Measurements from ENCODE around the gene TCEA3. TPM values are rescaled to one million over a fixed set of nuclear protein-coding genes. Genes with fewer than 3 reads are reported as not detected.

Gene TCEA3
- total and polyA plus RNA-seq, 10 of the 15 experiments (the other 5 are each of a cell fraction or from before 2014, with no cell fraction given), result 0.06 to 0.23 (median 0.08) TPM; not detected in 7

GRCh38 chr1:23452011-23452411 is 27.5 kb upstream of the TCEA3 start:
- no peak for DNase-seq (ENCODE audit: low read depth, low spot score)
- Histone ChIP-seq H2AFZ (ENCODE audit: control insufficient read depth, low read depth, low read length) (no peak overlapping the region), H3K9me3 (replicated peaks; ENCODE audit: control insufficient read depth, insufficient read depth, low read length) (no peaks in the 10 kb centered on the region), H3K4me1 (ENCODE audit: control insufficient read depth, insufficient read depth, low read length) (no peaks in the 10 kb centered on the region), H3K4me2 (ENCODE audit: control insufficient read depth, insufficient read depth) (no peak overlapping the region), H3K27me3 (replicated peaks in 1 of 2; ENCODE audit: control insufficient read depth in 2 of 2, insufficient read depth in 2 of 2, low read length in 1 of 2) (peaks cover 2 to 3% of the 10 kb centered on the region in 2 experiments; a peak in 3 of 4 replicates), H3K9ac (ENCODE audit: control insufficient read depth, insufficient read depth, low read length) (no peak overlapping the region), H3K4me3 (no peak overlapping the region), H3K79me2 (ENCODE audit: control insufficient read depth, insufficient read depth, low read length) (no peaks in the 10 kb centered on the region), H3K36me3 (ENCODE audit: control insufficient read depth in 2 of 2, insufficient read depth in 2 of 2, low read length in 1 of 2) (no peaks in the 10 kb centered on the region), H4K20me1 (ENCODE audit: control insufficient read depth, insufficient read depth) (no peaks in the 10 kb centered on the region), H3K27ac (ENCODE audit: control insufficient read depth, insufficient read depth) (no peak overlapping the region)
- WGBS (ENCODE audit: insufficient coverage, insufficient replicate concordance, low lambda C conversion rate, missing lambda C conversion rate), result 0% methylated on average over 5 of the region's 5 CpGs
- SMC1A ChIA-PET (ENCODE audit: uncharacterized antibody, unreplicated experiment), result no interaction called here
- peak; percentile 29 for ATAC-seq
- no TSS peak for BruUV-seq (replicated peaks)
- in situ Hi-C loops (cut with MboI) (no loop called here), intact Hi-C loops (cut with micrococcal nuclease; ENCODE audit: unreplicated experiment) (no loop called here)
- TF ChIP-seq BCL11A (IDR thresholded peaks at IDR 0.05; ENCODE audit: low read depth, low read length), result no peak
- no peak for TF ChIP-seq BACH1 (IDR thresholded peaks at IDR 0.05; ENCODE audit: borderline replicate concordance)
- no peak for TF ChIP-seq ZNF622 (IDR thresholded peaks at IDR 0.05)
- TF ChIP-seq MTA3 (IDR thresholded peaks at IDR 0.05; ENCODE audit: borderline replicate concordance, low read length), result no peak
- TF ChIP-seq, protein P1, sequence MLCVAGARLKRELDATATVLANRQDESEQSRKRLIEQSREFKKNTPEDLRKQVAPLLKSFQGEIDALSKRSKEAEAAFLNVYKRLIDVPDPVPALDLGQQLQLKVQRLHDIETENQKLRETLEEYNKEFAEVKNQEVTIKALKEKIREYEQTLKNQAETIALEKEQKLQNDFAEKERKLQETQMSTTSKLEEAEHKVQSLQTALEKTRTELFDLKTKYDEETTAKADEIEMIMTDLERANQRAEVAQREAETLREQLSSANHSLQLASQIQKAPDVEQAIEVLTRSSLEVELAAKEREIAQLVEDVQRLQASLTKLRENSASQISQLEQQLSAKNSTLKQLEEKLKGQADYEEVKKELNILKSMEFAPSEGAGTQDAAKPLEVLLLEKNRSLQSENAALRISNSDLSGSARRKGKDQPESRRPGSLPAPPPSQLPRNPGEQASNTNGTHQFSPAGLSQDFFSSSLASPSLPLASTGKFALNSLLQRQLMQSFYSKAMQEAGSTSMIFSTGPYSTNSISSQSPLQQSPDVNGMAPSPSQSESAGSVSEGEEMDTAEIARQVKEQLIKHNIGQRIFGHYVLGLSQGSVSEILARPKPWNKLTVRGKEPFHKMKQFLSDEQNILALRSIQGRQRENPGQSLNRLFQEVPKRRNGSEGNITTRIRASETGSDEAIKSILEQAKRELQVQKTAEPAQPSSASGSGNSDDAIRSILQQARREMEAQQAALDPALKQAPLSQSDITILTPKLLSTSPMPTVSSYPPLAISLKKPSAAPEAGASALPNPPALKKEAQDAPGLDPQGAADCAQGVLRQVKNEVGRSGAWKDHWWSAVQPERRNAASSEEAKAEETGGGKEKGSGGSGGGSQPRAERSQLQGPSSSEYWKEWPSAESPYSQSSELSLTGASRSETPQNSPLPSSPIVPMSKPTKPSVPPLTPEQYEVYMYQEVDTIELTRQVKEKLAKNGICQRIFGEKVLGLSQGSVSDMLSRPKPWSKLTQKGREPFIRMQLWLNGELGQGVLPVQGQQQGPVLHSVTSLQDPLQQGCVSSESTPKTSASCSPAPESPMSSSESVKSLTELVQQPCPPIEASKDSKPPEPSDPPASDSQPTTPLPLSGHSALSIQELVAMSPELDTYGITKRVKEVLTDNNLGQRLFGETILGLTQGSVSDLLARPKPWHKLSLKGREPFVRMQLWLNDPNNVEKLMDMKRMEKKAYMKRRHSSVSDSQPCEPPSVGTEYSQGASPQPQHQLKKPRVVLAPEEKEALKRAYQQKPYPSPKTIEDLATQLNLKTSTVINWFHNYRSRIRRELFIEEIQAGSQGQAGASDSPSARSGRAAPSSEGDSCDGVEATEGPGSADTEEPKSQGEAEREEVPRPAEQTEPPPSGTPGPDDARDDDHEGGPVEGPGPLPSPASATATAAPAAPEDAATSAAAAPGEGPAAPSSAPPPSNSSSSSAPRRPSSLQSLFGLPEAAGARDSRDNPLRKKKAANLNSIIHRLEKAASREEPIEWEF (IDR thresholded peaks at IDR 0.05; ENCODE audit: insufficient replicate concordance, low read depth, low read length), result no peak
- no peak for TF ChIP-seq MXI1 (IDR thresholded peaks at IDR 0.05; ENCODE audit: low read depth, low read length)
- no peak for TF ChIP-seq PML (IDR thresholded peaks at IDR 0.05; ENCODE audit: low read length)
- TF ChIP-seq, protein P2, sequence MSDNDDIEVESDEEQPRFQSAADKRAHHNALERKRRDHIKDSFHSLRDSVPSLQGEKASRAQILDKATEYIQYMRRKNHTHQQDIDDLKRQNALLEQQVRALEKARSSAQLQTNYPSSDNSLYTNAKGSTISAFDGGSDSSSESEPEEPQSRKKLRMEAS (IDR thresholded peaks at IDR 0.05; ENCODE audit: low read depth, low read length), result no peak
- TF ChIP-seq KLF5 (IDR thresholded peaks at IDR 0.05; ENCODE audit: partially characterized antibody), result no peak
- no peak for TF ChIP-seq TARDBP (IDR thresholded peaks at IDR 0.05; ENCODE audit: borderline replicate concordance)
- no peak for TF ChIP-seq PAX5 (IDR thresholded peaks at IDR 0.05; ENCODE audit: borderline replicate concordance, low read depth, low read length)
- TF ChIP-seq, protein P3, sequence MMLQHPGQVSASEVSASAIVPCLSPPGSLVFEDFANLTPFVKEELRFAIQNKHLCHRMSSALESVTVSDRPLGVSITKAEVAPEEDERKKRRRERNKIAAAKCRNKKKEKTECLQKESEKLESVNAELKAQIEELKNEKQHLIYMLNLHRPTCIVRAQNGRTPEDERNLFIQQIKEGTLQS (IDR thresholded peaks at IDR 0.05; ENCODE audit: borderline replicate concordance, extremely low read depth, low read depth, low read length), result no peak
- TF ChIP-seq POLR2A (IDR thresholded peaks at IDR 0.05; ENCODE audit: low read depth, low read length), result no peak
- TF ChIP-seq ZNF384 (IDR thresholded peaks at IDR 0.05; ENCODE audit: borderline replicate concordance, low read depth, low read length), result no peak
- TF ChIP-seq TCF7 (IDR thresholded peaks at IDR 0.05; ENCODE audit: borderline replicate concordance), result no peak
- no peak for TF ChIP-seq ETV6 (conservative IDR thresholded peaks at IDR 0.05 in 1 of 2, IDR thresholded peaks at IDR 0.05 in 1 of 2; ENCODE audit: borderline replicate concordance in 1 of 2, low read depth in 1 of 2)
- no peak for TF ChIP-seq SREBF2 (IDR thresholded peaks at IDR 0.05; ENCODE audit: low read length)
- no peak for TF ChIP-seq RAD21 (IDR thresholded peaks at IDR 0.05; ENCODE audit: insufficient read depth, low read depth, low read length)
- RAD21 ChIA-PET (ENCODE audit: unreplicated experiment), result no interaction called here
- CTCF ChIA-PET, result interaction anchor here (1.3 kb wide), 1 partner anchor 45 kb away, joined by 4 read pairs; no protein-coding TSS in a partner anchor
- no peak for FAIRE-seq
- POLR2A ChIA-PET, result no interaction called here
